ENCODE data around the gene PKHD1.
"Not testable (repeated sequence)": the region's sequence is repeated elsewhere in the genome, so short reads cannot be mapped to it uniquely, and the experiment has no call there.

Gene PKHD1

DNA sequence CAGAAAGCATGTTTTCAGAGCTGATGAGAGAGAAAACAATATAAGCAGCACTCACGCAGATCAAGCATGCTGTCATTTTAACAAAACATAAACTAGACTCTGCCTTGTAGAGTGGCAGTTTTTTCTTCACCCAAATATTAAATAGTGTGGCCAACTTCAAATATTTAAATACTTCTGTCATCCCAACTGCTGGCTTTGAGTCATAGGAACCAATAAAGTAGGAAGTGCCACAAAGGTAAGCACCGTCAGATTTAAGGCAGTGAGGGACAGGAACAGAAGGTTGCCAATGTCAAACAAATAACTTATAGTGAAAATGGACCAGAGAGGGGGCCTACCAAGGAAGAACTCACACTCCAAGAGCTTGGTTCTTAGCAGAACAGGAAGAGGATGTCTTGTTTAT lies 222.2 kb downstream of the PKHD1 start:
- Histone ChIP-seq H3K36me3 (ENCODE audit: insufficient read depth, low read length) (no peaks in the 10 kb centered on the region), H3K4me3 (ENCODE audit: low read length) (no peak overlapping the region), H3K4me1 (ENCODE audit: insufficient read depth, low read length) (no peaks in the 10 kb centered on the region), H3K27me3 (ENCODE audit: insufficient read depth, low read length) (no peaks in the 10 kb centered on the region), H3K9me3 (ENCODE audit: low read length) (no peaks in the 10 kb centered on the region), H2AFZ (ENCODE audit: low read depth, low read length) (no peak overlapping the region)

DNA sequence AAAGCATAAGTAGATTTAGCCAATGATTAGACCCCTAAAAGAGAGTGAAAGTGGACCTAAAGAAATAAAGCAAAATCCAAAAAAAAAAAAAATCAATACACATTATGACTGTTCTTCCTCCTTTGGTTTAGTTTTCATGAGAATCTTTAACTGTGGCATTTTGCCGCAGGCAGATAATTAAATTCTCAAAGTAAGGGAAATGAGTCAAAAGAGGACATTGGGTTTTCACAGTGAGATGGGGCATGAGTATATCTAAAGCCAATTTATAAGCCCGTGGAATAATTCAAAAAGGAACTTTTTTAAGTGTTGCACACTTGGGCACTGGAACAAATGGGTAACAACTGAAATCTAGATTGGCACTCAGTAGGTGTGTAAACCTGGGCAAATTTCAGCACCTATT lies 230.3 kb downstream of the PKHD1 start:
- Histone ChIP-seq H3K4me3 (ENCODE audit: low read length) (no peak overlapping the region), H3K4me1 (ENCODE audit: insufficient read depth, low read length) (no peaks in the 10 kb centered on the region), H3K27me3 (ENCODE audit: insufficient read depth, low read length) (no peaks in the 10 kb centered on the region), H2AFZ (ENCODE audit: low read depth, low read length) (no peak overlapping the region), H3K36me3 (ENCODE audit: insufficient read depth, low read length) (no peaks in the 10 kb centered on the region), H3K9me3 (ENCODE audit: low read length) (no peaks in the 10 kb centered on the region)

DNA sequence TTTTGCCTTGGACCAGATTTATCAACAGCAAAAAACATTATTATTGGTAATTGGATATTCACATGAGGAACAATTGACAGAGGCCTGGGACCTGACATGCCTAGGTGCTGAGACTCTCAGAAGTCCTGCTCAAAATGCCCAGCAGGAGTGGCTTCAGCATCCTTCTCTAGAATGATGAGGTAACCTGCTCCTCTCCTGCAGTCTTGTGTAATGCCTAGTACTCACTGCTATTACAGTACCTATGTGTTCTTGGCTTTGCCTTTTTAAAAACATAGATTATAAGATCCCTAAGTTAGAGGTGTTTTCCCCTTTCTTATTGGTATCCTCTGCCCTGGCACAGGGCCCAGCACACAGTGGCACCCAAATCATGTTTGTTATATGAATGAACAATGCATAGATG lies 230.9 kb downstream of the PKHD1 start:
- Histone ChIP-seq H3K4me1 (ENCODE audit: insufficient read depth, low read length) (no peaks in the 10 kb centered on the region), H3K27me3 (ENCODE audit: insufficient read depth, low read length) (no peaks in the 10 kb centered on the region), H3K36me3 (ENCODE audit: insufficient read depth, low read length) (no peaks in the 10 kb centered on the region), H2AFZ (ENCODE audit: low read depth, low read length) (no peak overlapping the region), H3K9me3 (ENCODE audit: low read length) (no peaks in the 10 kb centered on the region), H3K4me3 (ENCODE audit: low read length) (no peak overlapping the region)

DNA sequence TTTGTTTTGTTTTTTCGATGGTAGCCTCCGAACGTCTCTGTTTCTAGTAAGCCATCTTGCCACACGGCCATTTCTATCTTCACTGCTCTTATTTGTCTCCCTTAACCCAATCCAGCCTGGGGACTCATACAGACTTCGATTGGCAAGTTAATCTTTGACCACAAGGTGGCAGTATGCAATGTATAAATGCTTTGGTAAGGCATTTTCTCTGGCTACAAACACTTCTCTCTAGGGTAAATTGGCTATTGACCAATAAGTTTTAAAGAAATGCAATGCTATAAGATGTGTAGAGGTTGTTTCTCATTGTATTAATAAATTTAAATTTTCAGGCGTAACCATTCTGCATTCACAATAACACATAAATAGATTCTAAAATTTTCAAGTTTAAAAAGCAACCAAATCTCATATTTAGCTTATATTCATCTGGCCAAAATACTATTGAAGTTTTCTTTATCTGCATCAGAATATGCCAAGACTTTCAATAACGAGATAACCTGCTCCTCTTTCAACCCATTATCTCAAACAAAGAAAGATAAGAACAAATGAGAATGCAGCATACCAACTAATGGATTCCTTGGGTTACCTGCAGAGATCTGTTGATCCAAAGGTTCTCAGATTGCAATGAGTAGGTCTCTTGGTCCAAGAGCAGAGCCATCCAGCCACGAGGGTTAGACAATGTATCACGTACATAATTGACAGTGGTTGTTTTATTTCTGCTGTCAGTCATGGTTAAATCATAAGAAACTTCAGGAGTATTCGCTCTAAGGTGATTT lies 231.9 kb downstream of the PKHD1 start:
- Histone ChIP-seq H2AFZ (ENCODE audit: low read depth, low read length) (no peak overlapping the region), H3K4me3 (ENCODE audit: low read length) (no peak overlapping the region), H3K36me3 (ENCODE audit: insufficient read depth, low read length) (no peaks in the 10 kb centered on the region), H3K27me3 (ENCODE audit: insufficient read depth, low read length) (no peaks in the 10 kb centered on the region), H3K9me3 (ENCODE audit: low read length) (no peaks in the 10 kb centered on the region), H3K4me1 (ENCODE audit: insufficient read depth, low read length) (no peaks in the 10 kb centered on the region)

DNA sequence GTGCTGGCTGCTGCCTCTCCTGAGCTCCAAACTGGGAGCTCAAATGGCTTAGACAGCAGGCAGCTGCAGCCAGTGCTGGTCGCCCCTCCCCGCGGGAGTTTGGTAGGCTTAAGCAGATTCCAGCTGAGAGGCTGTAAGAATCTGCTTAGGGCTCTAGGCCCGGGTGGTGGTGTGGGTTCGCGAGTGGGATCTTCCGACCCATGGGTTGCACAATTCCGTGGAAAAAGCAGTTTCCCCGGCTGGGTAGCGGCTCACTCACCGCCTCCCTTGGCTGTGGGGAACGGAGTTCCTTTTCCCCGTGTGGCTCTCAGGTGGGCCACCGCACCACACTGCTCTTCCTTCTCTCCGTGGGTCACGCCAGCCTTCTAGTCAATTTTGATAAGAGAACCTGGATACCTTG lies 232.5 kb downstream of the PKHD1 start:
- Histone ChIP-seq H2AFZ (ENCODE audit: low read depth, low read length) (no peak overlapping the region), H3K36me3 (ENCODE audit: insufficient read depth, low read length) (no peaks in the 10 kb centered on the region), H3K4me3 (ENCODE audit: low read length) (no peak overlapping the region), H3K4me1 (ENCODE audit: insufficient read depth, low read length) (no peaks in the 10 kb centered on the region), H3K27me3 (ENCODE audit: insufficient read depth, low read length) (no peaks in the 10 kb centered on the region), H3K9me3 (ENCODE audit: low read length) (no peaks in the 10 kb centered on the region)

DNA sequence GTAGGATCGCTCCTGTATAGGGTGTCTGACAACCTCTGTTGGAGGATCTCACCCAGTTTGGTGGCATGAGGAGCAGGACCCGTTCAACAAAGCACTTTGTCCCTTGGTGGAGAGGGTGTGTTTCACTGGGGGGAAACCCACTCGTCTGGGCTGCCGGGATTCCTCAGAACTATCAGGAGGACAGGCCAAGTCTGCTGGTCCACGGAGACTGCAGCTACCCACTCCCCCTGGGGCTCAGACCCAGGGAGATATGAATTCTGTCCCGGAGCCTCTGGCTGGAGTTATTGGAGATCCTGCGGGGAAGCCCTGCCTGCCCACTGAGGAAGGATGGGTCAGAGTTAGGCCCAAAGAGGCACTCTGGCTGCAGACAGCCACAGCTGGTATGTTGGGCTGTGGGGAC lies 233.1 kb downstream of the PKHD1 start:
- H2AFZ ChIP-seq (ENCODE audit: low read depth, low read length) = no peak overlapping the region
- H3K36me3 ChIP-seq (ENCODE audit: insufficient read depth, low read length) = no peaks in the 10 kb centered on the region
- H3K9me3 ChIP-seq (ENCODE audit: low read length) = no peaks in the 10 kb centered on the region
- H3K27me3 ChIP-seq (ENCODE audit: insufficient read depth, low read length) = no peaks in the 10 kb centered on the region
- no peaks in the 10 kb centered on the region for H3K4me1 ChIP-seq (ENCODE audit: insufficient read depth, low read length)
- H3K4me3 ChIP-seq (ENCODE audit: low read length) = no peak overlapping the region

DNA sequence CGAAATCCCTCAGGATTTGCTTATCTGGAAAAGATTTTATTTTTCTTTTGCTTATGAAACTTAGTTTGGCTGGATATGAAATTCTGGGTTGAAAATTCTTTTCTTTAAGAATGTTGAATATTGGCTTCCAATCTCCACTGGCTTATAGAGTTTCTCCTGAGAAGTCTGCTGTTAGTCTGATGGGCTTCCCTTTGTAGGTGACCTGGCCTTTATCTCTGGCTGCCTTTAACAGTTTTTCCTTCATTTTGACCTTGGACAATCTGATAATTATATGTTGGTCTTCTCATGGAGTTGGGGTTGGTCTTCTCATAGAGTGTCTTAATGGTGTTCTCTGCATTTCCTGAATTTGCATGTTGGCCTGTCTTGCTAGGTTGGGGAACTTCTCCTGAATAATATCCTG lies 234.3 kb downstream of the PKHD1 start:
- H3K9me3 ChIP-seq (ENCODE audit: low read length); H3K36me3 ChIP-seq (ENCODE audit: insufficient read depth, low read length); H3K27me3 ChIP-seq (ENCODE audit: insufficient read depth, low read length); H2AFZ ChIP-seq (ENCODE audit: low read depth, low read length); H3K4me3 ChIP-seq (ENCODE audit: low read length); H3K4me1 ChIP-seq (ENCODE audit: insufficient read depth, low read length): not testable (repeated sequence)

DNA sequence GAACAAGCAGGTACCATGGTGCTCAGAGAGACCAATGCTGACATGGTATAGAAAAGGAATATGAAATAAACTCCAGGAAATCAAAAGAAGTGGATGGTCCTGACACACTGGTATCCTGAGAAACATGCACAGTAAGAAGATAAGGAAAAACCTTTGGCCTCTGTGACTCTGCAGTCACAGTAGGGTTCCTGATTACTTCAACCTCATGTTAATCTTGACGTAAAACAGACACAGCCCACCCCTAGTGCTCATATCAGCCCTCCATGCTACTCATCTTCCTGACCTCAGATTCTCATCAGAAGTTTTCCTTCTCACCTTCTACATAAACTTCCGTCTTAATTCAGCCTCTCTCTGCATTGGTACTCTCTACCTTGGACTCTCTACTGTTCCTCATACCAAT lies 240.9 kb downstream of the PKHD1 start:
- Histone ChIP-seq H3K4me3 (ENCODE audit: low read length) (no peak overlapping the region), H3K9me3 (ENCODE audit: low read length) (no peaks in the 10 kb centered on the region), H3K4me1 (ENCODE audit: insufficient read depth, low read length) (peaks cover 33% of the 10 kb centered on the region), H3K27me3 (ENCODE audit: insufficient read depth, low read length) (no peaks in the 10 kb centered on the region), H3K36me3 (ENCODE audit: insufficient read depth, low read length) (no peaks in the 10 kb centered on the region), H2AFZ (ENCODE audit: low read depth, low read length) (no peak overlapping the region)

DNA sequence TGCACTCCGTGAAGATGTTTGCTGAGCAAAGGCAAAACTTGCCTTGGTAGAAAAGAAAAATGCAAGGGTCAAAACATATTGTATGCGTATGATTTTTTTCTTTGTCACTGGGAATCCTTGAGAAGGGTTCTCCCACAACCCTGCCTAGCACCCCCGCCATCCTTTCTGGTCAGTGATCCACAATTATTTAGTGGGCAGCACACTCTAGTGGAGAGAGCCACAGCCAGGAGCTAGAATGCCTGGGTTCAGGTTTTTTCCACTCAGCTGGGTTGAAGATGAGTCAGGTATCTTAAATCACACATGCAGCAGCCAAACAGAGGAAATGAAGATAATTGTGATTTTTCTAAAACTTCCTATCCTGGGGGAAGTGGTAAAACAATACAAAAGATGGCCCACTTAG lies 243.1 kb downstream of the PKHD1 start:
- Histone ChIP-seq H3K4me3 (ENCODE audit: low read length) (no peak overlapping the region), H3K9me3 (ENCODE audit: low read length) (no peaks in the 10 kb centered on the region), H3K36me3 (ENCODE audit: insufficient read depth, low read length) (no peaks in the 10 kb centered on the region), H3K27me3 (ENCODE audit: insufficient read depth, low read length) (no peaks in the 10 kb centered on the region), H3K4me1 (ENCODE audit: insufficient read depth, low read length) (peaks cover 53% of the 10 kb centered on the region), H2AFZ (ENCODE audit: low read depth, low read length) (no peak overlapping the region)

DNA sequence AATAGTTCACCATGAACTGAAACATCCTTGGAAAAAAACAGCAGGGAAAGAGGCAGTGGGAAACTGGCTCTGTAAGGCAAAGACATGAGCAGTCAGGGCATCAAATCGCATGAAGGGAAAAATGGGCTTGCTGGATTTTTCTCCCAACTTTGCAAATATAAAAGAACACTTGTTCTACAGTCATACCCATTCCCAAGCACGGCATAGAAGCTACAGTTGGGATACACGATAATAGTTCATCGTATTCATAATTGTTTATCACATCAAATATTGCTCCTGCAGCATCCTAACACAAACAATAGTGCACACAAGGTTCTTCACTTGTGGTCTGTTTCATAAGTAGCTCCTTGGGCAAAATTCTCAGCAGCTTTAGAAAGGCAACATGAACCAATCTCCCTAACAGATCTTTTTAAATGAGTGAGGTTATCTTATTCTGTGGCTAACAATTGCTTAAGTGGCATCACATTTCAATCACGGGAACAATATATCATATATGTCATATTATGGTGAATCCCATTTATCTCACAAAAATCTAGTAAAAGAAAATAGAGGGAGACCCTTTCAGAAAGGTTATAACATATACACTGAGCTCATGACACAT lies 243.9 kb downstream of the PKHD1 start:
- Histone ChIP-seq H2AFZ (ENCODE audit: low read depth, low read length) (peak overlapping the region; percentile 42), H3K9me3 (ENCODE audit: low read length) (no peaks in the 10 kb centered on the region), H3K4me1 (ENCODE audit: insufficient read depth, low read length) (peaks cover 53% of the 10 kb centered on the region), H3K36me3 (ENCODE audit: insufficient read depth, low read length) (no peaks in the 10 kb centered on the region), H3K4me3 (ENCODE audit: low read length) (no peak overlapping the region), H3K27me3 (ENCODE audit: insufficient read depth, low read length) (no peaks in the 10 kb centered on the region)

DNA sequence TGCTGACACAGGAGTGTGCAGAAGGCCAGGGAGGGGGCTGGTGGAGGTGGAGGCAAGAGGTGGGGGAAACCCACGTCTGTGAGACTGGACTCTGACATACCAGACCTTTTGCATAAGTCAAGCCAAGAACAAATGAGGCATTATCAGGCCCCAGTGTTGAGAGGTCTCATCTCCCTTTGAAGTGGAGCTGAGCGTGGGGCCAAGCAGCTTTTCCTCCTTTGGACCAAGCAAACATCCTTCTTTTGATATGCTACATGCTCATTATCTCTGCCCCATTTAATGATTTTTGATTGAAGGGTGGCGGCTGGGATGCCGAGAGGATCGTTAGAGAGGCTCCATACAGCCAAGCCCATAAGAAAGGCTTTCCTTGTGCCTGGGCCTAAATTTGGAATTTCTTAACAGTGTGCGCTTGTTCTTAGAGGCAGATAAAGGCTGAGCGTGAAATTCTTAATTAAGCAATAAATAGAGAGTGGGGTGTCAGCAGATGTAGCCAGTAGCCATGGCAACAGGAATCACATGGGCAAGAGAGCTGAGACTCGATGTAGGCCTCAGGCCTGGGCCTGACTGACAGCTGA lies 244.5 kb downstream of the PKHD1 start:
- no peaks in the 10 kb centered on the region for H3K36me3 ChIP-seq (ENCODE audit: insufficient read depth, low read length)
- peak overlapping the region; percentile 7 for H3K4me3 ChIP-seq (ENCODE audit: low read length)
- peaks cover 53% of the 10 kb centered on the region for H3K4me1 ChIP-seq (ENCODE audit: insufficient read depth, low read length)
- H3K9me3 ChIP-seq (ENCODE audit: low read length) = no peaks in the 10 kb centered on the region
- H3K27me3 ChIP-seq (ENCODE audit: insufficient read depth, low read length) = no peaks in the 10 kb centered on the region
- H2AFZ ChIP-seq (ENCODE audit: low read depth, low read length) = no peak overlapping the region

DNA sequence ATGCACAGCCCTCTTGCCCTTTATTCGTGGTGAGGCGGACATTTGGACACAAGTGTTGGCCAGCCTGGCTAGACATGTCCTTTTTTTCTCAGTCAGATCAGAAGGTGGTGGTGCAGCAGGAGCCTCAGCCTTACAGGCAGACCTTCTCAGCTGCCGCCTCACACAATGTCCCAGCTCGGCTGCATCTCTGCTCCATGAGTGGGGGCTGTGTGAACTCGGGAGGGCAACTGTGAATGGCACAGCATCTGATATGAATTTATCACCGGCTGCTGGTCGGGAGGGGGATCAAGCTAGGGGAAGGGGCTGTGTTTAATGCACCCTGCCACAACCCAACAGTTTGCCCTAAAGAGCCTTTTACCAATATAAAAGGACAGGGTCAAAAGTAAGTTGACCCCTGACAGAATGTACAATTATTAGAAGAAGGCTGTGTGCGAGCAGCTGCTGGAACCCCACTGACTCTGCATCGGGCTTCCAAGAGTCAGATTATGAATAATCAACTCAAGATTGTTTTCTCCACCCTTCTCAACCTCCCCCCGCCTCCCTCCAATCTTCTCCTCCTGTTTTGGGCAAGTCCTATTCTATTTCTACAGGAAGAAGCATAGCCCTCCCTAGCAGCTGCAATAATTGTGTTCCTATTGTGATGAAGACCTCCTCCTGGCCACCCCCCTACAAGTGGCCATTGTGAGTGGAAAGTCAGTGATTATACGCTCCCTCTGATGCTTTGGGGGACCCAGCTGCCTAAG lies 245.2 kb downstream of the PKHD1 start:
- Histone ChIP-seq H3K4me1 (ENCODE audit: insufficient read depth, low read length) (peaks cover 53% of the 10 kb centered on the region), H3K36me3 (ENCODE audit: insufficient read depth, low read length) (no peaks in the 10 kb centered on the region), H3K9me3 (ENCODE audit: low read length) (no peaks in the 10 kb centered on the region), H2AFZ (ENCODE audit: low read depth, low read length) (no peak overlapping the region), H3K27me3 (ENCODE audit: insufficient read depth, low read length) (no peaks in the 10 kb centered on the region), H3K4me3 (ENCODE audit: low read length) (no peak overlapping the region)

DNA sequence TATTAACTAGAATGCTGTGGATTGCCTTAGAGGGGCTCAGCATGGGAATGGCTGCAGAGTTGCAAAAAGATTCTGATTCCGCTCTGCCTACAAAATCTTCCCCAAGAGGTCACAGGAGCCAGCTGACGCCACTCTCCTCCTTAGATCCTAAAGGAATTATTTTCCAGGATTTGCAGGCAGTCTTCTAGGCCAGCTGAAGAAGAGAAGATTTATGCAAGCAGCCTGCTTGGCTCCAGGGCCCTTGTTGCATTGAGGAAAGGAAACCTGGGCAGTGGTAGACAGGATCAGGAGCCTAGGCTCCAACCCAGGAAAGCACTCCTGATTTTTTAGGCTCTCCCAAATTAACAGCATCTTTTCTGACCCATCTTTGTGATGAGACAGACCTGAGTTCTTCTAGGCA lies 245.8 kb downstream of the PKHD1 start:
- no peaks in the 10 kb centered on the region for H3K9me3 ChIP-seq (ENCODE audit: low read length)

More for the DNA sequence above, 245.8 kb downstream of the PKHD1 start:
- Histone ChIP-seq H3K36me3 (ENCODE audit: insufficient read depth, low read length) (no peaks in the 10 kb centered on the region), H3K4me3 (ENCODE audit: low read length) (no peak overlapping the region), H2AFZ (ENCODE audit: low read depth, low read length) (no peak overlapping the region), H3K4me1 (ENCODE audit: insufficient read depth, low read length) (peaks cover 53% of the 10 kb centered on the region), H3K27me3 (ENCODE audit: insufficient read depth, low read length) (no peaks in the 10 kb centered on the region)
